DND-41 (cell line): ENCODE data around the gene C22orf42.

Source experiments
- ATAC-seq: fragments of 200-7000 bp; cut with Tn5 transposase; 3 replicates; pipeline ENCODE4 v1.9.1; 2021; ENCODE audit warnings: low read depth; ENCODE audit not compliant: insufficient read depth
- DNase-seq: peaks from one replicate; pipeline ENCODE4 v3.0.0-alpha.2; 2020
- H2AFZ ChIP-seq: 2 replicates; pipeline ENCODE4 v1.6.0; 2012; ENCODE audit warnings: low read depth, low read length
- H3K27ac ChIP-seq: 2 replicates; pipeline ENCODE4 v1.5.1; 2012; ENCODE audit warnings: low read length, inconsistent platforms
- H3K27me3 ChIP-seq: fragments of 200-600 bp; sonication (generic); 2 replicates; pipeline ENCODE4 v1.6.0; 2012; ENCODE audit warnings: low read length, mild to moderate bottlenecking, inconsistent platforms; ENCODE audit not compliant: insufficient read depth, poor library complexity
- H3K36me3 ChIP-seq: 2 replicates; pipeline ENCODE4 v1.5.1; 2012; ENCODE audit warnings: low read length, inconsistent platforms; ENCODE audit not compliant: insufficient read depth
- H3K4me1 ChIP-seq: 2 replicates; pipeline ENCODE4 v1.5.1; 2012; ENCODE audit warnings: mild to moderate bottlenecking, low read length; ENCODE audit not compliant: insufficient read depth
- H3K4me2 ChIP-seq: 2 replicates; pipeline ENCODE4 v1.6.0; 2012; ENCODE audit warnings: mild to moderate bottlenecking, moderate library complexity, low read length, inconsistent platforms; ENCODE audit not compliant: insufficient read depth
- H3K4me3 ChIP-seq, 2 experiments: fragments of 200-600 bp in 1 of 2; shearing (Covaris generic) in 1 of 2; 2 replicates each; pipeline ENCODE4 v1.5.1; 2012 to 2016; ENCODE audit warnings: inconsistent platforms in 2 of 2, low read length in 2 of 2, mild to moderate bottlenecking in 2 of 2, low read depth in 1 of 2, moderate library complexity in 1 of 2
- H3K79me2 ChIP-seq: 2 replicates; pipeline ENCODE4 v1.6.0; 2012; ENCODE audit warnings: low read length, inconsistent platforms; ENCODE audit not compliant: insufficient read depth
- H3K9ac ChIP-seq: 2 replicates; pipeline ENCODE4 v1.6.0; 2012; ENCODE audit warnings: low read depth, mild to moderate bottlenecking, inconsistent platforms, low read length, moderate library complexity
- H3K9me3 ChIP-seq: 2 replicates; pipeline ENCODE4 v1.5.1; 2012; ENCODE audit warnings: low read length, moderate library complexity, mild to moderate bottlenecking, inconsistent platforms; ENCODE audit not compliant: insufficient read depth, severe bottlenecking
- H4K20me1 ChIP-seq: 2 replicates; pipeline ENCODE4 v1.6.0; 2012; ENCODE audit warnings: low read length; ENCODE audit not compliant: insufficient read depth
- CTCF ChIP-seq: IDR thresholded peaks from 2 replicates; pipeline ENCODE4 v1.5.1; 2012; ENCODE audit warnings: borderline replicate concordance, low read length, moderate library complexity, mild to moderate bottlenecking; ENCODE audit not compliant: poor library complexity, severe bottlenecking; ENCODE audit errors: extremely low read depth
- EZH2 ChIP-seq: IDR thresholded peaks from 3 replicates; pipeline ENCODE4 v1.6.1; 2012; ENCODE audit warnings: borderline replicate concordance, low read depth, mild to moderate bottlenecking, moderate library complexity, low read length, inconsistent platforms; ENCODE audit not compliant: severe bottlenecking

Gene C22orf42

GRCh38 chr22:32206774-32207758 lies 48.0 kb upstream of the C22orf42 start:
- no peak overlapping the region for H2AFZ ChIP-seq
- H3K27me3 ChIP-seq = no peaks in the 10 kb centered on the region
- H3K4me1 ChIP-seq = no peaks in the 10 kb centered on the region
- no peak overlapping the region for H3K27ac ChIP-seq
- H3K4me2 ChIP-seq = no peak overlapping the region
- H3K36me3 ChIP-seq = no peaks in the 10 kb centered on the region
- no peak overlapping the region for H3K9ac ChIP-seq
- no peaks in the 10 kb centered on the region for H3K9me3 ChIP-seq
- 0 out of 2 replicates have a peak, but pooled peaks cover 4% of the 10 kb centered on the region for H4K20me1 ChIP-seq
- TF ChIP-seq CTCF (peak; percentile 67), EZH2 (no peak)
- H3K79me2 ChIP-seq = no peaks in the 10 kb centered on the region
- peak; percentile 17 for DNase-seq
- peak; percentile 73 for ATAC-seq
- no peak overlapping the region for H3K4me3 ChIP-seq

DNA sequence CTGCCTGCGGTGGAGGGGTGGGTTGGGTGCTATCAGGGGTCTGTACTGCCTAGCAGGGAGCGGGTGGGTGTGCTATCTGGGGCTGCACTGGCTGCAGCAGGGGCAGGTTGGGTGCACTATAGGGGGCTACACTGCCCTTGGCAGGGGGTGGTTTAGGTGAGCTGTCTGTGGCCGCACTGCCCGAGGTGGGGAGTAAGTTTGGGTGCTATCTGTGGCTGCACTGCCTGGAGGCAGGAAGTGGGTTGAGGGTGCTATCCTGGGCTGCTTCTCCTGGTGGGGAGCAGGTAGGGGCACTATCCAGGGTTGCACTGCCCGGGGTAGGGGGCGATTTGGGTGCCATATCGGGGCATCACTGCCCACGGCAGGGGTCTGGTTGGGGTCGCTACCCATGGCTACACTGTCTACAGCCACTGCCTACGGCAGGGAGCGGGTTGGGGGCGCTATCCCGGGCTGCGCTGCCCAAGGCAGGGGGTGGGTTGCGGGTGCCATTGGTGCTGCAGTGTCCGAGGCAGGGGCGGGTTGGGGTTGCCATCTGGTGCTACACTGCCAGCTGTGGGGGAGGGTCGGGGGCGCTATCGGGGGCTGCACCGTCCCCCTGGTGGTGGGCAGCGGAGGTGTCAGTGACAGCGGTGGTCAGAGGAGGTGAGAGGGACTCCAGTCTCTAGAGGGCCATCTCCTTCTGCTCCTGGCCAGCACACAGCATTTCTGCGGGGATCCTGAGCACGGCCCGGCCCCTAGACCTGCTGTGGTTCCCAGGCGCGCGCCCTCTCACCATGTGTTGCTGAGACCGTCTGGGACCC lies 47.1 kb upstream of the C22orf42 start:
- Histone ChIP-seq H2AFZ (no peak overlapping the region), H3K9me3 (no peaks in the 10 kb centered on the region), H3K4me3 (no peak overlapping the region), H3K4me2 (no peak overlapping the region), H3K4me1 (no peaks in the 10 kb centered on the region), H4K20me1 (0 out of 2 replicates have a peak, but pooled peaks cover 4% of the 10 kb centered on the region), H3K79me2 (no peaks in the 10 kb centered on the region), H3K27ac (no peak overlapping the region), H3K27me3 (peaks cover 2% of the 10 kb centered on the region), H3K36me3 (no peaks in the 10 kb centered on the region), H3K9ac (no peak overlapping the region)
- peak; percentile 25; the same call in 1 of the 3 replicates for ATAC-seq
- no peak for DNase-seq
- TF ChIP-seq CTCF = no peak
- TF ChIP-seq EZH2 = no peak

DNA sequence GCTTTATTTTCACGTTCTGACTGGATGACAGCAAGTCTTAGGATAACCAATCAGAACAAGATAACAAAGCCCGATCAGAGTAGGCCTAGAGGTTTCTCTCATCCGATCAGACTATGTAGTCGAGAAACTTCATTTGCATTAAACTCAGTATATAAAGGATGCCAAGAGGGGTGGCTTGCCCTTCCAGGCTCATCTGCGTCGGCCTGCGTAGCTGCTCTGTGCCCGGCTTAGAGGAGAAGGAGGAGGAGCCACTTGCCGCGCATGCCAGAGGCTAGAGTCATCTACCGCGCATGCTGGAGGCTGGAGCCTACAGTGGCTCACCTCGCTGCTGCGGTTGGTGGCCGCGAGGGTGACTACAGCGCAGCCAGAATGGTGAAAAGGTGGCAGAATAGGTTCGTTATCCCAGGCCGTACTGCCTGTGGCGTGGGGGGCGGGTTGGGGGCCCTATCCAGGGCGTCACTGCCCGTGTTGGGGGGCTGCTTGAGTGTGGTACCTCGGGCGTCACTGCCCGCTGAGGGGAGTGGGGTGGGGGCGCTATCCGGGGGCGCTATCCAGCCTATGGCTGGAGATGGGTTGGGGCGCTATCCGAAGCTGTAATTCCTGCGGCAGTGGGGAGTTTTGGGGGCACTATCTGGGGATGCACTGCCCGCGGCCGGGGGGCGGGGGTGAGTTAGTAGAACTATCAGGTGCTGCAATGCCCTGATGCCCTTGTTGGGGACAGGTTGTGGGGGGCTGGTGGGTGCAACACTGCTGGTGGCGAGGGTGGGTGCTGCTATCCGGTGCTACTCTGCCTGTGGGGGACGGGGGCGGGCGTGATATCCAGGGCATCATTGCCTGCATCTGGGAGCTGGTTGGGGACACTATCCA lies 46.0 kb upstream of the C22orf42 start, which contains the start of gene RFPL2:
TSS of gene RFPL2 (minus strand) at position 218 of the 867 bp plus-strand sequence. CDS start 2,622 bp downstream, outside the sequence.
- H3K4me3 ChIP-seq = no peak within 1 kb of the TSS

More for the DNA sequence above, 46.0 kb upstream of the C22orf42 start, which contains the start of gene RFPL2:
- no peaks in the 10 kb centered on the region for H3K36me3 ChIP-seq
- H3K4me2 ChIP-seq = no peak within 1 kb of the TSS
- no peak within 1 kb of the TSS for H3K9ac ChIP-seq
- DNase-seq (no peak), ATAC-seq (no peak)
- H3K27ac ChIP-seq = no peak within 1 kb of the TSS
- H2AFZ ChIP-seq = no peak within 1 kb of the TSS
- no peaks in the 10 kb centered on the region for H3K9me3 ChIP-seq
- H3K4me1 ChIP-seq = no peaks in the 10 kb centered on the region
- peaks cover 3% of the 10 kb centered on the region for H3K27me3 ChIP-seq
- H3K79me2 ChIP-seq = no peaks in the 10 kb centered on the region
- H4K20me1 ChIP-seq = 0 out of 2 replicates have a peak, but pooled peaks cover 4% of the 10 kb centered on the region
- no peak for TF ChIP-seq CTCF
- TF ChIP-seq EZH2 = no peak
